ENCODE data around the gene ADGRV1.

The ADGRV1 gene

GRCh38 chr5:90868799-90869198, 310.2 kb downstream of the ADGRV1 start:
- no peak for DNase-seq (ENCODE audit: low read depth)

GRCh38 chr5:90871391-90871991, 312.9 kb downstream of the ADGRV1 start:
- DNase-seq (ENCODE audit: low read depth), result no peak

- no peak for DNase-seq (ENCODE audit: low read depth)
These were observed 314.5 kb downstream of the ADGRV1 start for GRCh38 chr5:90873033-90873517.

- DNase-seq (ENCODE audit: low read depth), result no peak
These were observed 315.5 kb downstream of the ADGRV1 start for GRCh38 chr5:90874066-90874465.

- no peak for DNase-seq (ENCODE audit: low read depth)
These were observed 316.9 kb downstream of the ADGRV1 start for GRCh38 chr5:90875456-90875855.

- DNase-seq (ENCODE audit: low read depth), result no peak
These were observed 317.8 kb downstream of the ADGRV1 start for GRCh38 chr5:90876366-90876765.

GRCh38 chr5:90877049-90877448, 318.5 kb downstream of the ADGRV1 start:
- no peak for DNase-seq (ENCODE audit: low read depth)

- DNase-seq (ENCODE audit: low read depth), result no peak
These were observed 319.5 kb downstream of the ADGRV1 start for GRCh38 chr5:90878081-90878480.

- no peak for DNase-seq (ENCODE audit: low read depth)
These were observed 320.1 kb downstream of the ADGRV1 start for GRCh38 chr5:90878549-90879196.

- no peak for DNase-seq (ENCODE audit: low read depth)
These were observed 323.1 kb downstream of the ADGRV1 start for GRCh38 chr5:90881626-90882150.

- DNase-seq (ENCODE audit: low read depth), result no peak
These were observed 323.9 kb downstream of the ADGRV1 start for GRCh38 chr5:90882448-90882847.

- no peak for DNase-seq (ENCODE audit: low read depth)
These were observed 326.7 kb downstream of the ADGRV1 start for GRCh38 chr5:90885180-90885868.

GRCh38 chr5:90886381-90886780, 327.8 kb downstream of the ADGRV1 start:
- no peak for DNase-seq (ENCODE audit: low read depth)

GRCh38 chr5:90888511-90889324, 330.1 kb downstream of the ADGRV1 start:
- DNase-seq (ENCODE audit: low read depth), result no peak

- no peak for DNase-seq (ENCODE audit: low read depth)
These were observed 330.7 kb downstream of the ADGRV1 start for GRCh38 chr5:90889325-90889600.

- DNase-seq (ENCODE audit: low read depth), result no peak
These were observed 331.6 kb downstream of the ADGRV1 start for GRCh38 chr5:90890180-90890579.

- no peak for DNase-seq (ENCODE audit: low read depth)
These were observed 336.3 kb downstream of the ADGRV1 start for GRCh38 chr5:90894866-90895420.

GRCh38 chr5:90897618-90898017, 339.0 kb downstream of the ADGRV1 start:
- DNase-seq (ENCODE audit: low read depth), result no peak

- no peak for DNase-seq (ENCODE audit: low read depth)
These were observed 339.9 kb downstream of the ADGRV1 start for GRCh38 chr5:90898326-90899013.

- no peak for DNase-seq (ENCODE audit: low read depth)
These were observed 340.5 kb downstream of the ADGRV1 start for GRCh38 chr5:90899014-90899604.

- no peak for DNase-seq (ENCODE audit: low read depth)
These were observed 342.7 kb downstream of the ADGRV1 start for GRCh38 chr5:90901261-90901660.
